CD4-positive, alpha-beta T cell (primary cell): ENCODE data around the gene NUDT3. TPM values are rescaled to one million over a fixed set of nuclear protein-coding genes. Genes with fewer than 3 reads are reported as not detected.

ENCODE experiments used
- ATAC-seq: fragments of 200-7000 bp; cut with Tn5 transposase; one replicate; pipeline ENCODE4 v1.10.0; 2022; ENCODE audit warnings: mild to moderate bottlenecking; ENCODE audit not compliant: poor library complexity
- CTCF ChIA-PET: fragments of 350-600 bp; sonication (Branson Sonifier 250); formaldehyde crosslinking; loops from one replicate; lab custom pipeline; 2021; ENCODE audit warnings: antibody characterized with exemption, inconsistent platforms; lab: Charles Lee
- POLR2A ChIA-PET: fragments of 350-600 bp; sonication (Branson Sonifier 250); formaldehyde crosslinking; loops from one replicate; lab custom pipeline; 2021; ENCODE audit warnings: antibody characterized with exemption, inconsistent platforms; lab: Charles Lee
- DNase-seq, 14 experiments: peaks; one replicate each; pipeline ENCODE4 v3.0.0-alpha.2; 2013 to 2020; ENCODE audit warnings: mixed read lengths in 2 of 14
- H3K27ac ChIP-seq, 2 donors: one replicate each; pipeline versions ENCODE4 v1.5.1 to v1.7.0; 2013; ENCODE audit warnings: low read length in 2 of 2, low read depth in 1 of 2, mild to moderate bottlenecking in 1 of 2
- H3K27me3 ChIP-seq, 2 experiments: 1 replicate in 1 of 2; 2 replicates in 1 of 2; pipeline versions ENCODE4 v1.6.1 to v1.7.0; 2013; ENCODE audit warnings: low read length in 2 of 2, control low read depth in 1 of 2, mild to moderate bottlenecking in 1 of 2, moderate library complexity in 1 of 2; ENCODE audit not compliant: insufficient read depth in 2 of 2, control insufficient read depth in 1 of 2
- H3K36me3 ChIP-seq: one replicate; pipeline ENCODE4 v1.6.1; 2013; ENCODE audit warnings: low read length, control low read depth; ENCODE audit not compliant: insufficient read depth
- H3K4me1 ChIP-seq: one replicate; pipeline ENCODE4 v1.6.1; 2013; ENCODE audit warnings: low read length, control low read depth; ENCODE audit not compliant: insufficient read depth
- H3K4me3 ChIP-seq: one replicate; pipeline ENCODE4 v1.5.1; 2013; ENCODE audit warnings: mild to moderate bottlenecking, low read length, moderate library complexity
- H3K9me3 ChIP-seq, 2 experiments: 1 replicate in 1 of 2; 2 replicates in 1 of 2; pipeline versions ENCODE4 v1.6.1 to v1.7.0; 2013; ENCODE audit warnings: low read length in 2 of 2, mild to moderate bottlenecking in 2 of 2, control low read depth in 1 of 2, moderate library complexity in 1 of 2; ENCODE audit not compliant: control insufficient read depth in 1 of 2, insufficient read depth in 1 of 2
- H3K27ac Mint-ChIP-seq: one replicate; pipeline ENCODE4 v1.8.0; 2020; ENCODE audit warnings: mixed read lengths
- H3K27me3 Mint-ChIP-seq: one replicate; pipeline ENCODE4 v1.8.0; 2021; ENCODE audit warnings: mixed read lengths
- H3K36me3 Mint-ChIP-seq: one replicate; pipeline ENCODE4 v1.8.0; 2021; ENCODE audit warnings: low read depth, mixed read lengths
- H3K4me1 Mint-ChIP-seq: one replicate; pipeline ENCODE4 v1.8.0; 2021; ENCODE audit warnings: low read depth, mixed read lengths
- H3K4me3 Mint-ChIP-seq: one replicate; pipeline ENCODE4 v1.8.0; 2020; ENCODE audit warnings: mild to moderate bottlenecking, mixed read lengths
- H3K9me3 Mint-ChIP-seq: one replicate; pipeline ENCODE4 v1.8.0; 2020; ENCODE audit warnings: mixed read lengths
- intact Hi-C, 2 experiments: fragments of 100-400 bp; cut with DNase I in 1 of 2; cut with micrococcal nuclease in 1 of 2; formaldehyde crosslinking; loops; one replicate each; pipeline versions ENCODE4 v1.15.1 to v1.9.0; 2023 to 2025; cut with DNase I, micrococcal nuclease
- total RNA-seq, 174 experiments: library from RNA in 2 of 174; stranded (reverse) in 2 of 174; gene quantifications; one replicate each; pipeline ENCODE4 v1.2.3 and lab custom pipeline; 2021 to 2026
- TF ChIP-seq, protein P1 (sequence below): fragments of 200-600 bp; IDR thresholded peaks from one replicate; pipeline ENCODE4 v1.8.0; 2022; ENCODE audit warnings: antibody characterized with exemption, mild to moderate bottlenecking

NUDT3 gene
- total RNA-seq, 2 experiments from 2014 or later = 14.8 to 15.0 TPM

DNA sequence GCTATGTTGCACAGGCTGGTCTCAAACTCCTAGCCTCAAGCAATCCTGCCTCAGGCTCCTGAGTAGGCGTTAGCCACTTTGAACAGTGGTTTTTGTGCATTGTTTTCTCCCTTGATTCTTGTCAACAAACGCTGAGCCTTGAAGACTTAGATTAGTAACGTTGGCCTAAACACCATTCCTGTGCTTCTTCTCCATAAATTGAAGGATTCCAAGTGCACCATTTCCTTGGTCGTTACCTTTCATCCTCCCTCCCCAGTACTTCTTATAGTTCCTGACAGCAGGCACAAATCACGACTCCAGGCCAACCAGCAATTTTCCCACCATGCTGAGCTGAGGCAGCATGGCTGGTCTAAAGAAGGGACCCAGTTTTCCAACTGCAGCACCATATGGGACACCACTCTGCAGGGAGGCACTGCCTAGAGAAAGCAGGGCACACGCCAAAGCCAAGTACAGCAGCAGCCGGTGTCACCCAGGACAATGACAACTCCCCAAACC lies 24.5 kb upstream of the NUDT3 start:
- TF ChIP-seq, protein P1, sequence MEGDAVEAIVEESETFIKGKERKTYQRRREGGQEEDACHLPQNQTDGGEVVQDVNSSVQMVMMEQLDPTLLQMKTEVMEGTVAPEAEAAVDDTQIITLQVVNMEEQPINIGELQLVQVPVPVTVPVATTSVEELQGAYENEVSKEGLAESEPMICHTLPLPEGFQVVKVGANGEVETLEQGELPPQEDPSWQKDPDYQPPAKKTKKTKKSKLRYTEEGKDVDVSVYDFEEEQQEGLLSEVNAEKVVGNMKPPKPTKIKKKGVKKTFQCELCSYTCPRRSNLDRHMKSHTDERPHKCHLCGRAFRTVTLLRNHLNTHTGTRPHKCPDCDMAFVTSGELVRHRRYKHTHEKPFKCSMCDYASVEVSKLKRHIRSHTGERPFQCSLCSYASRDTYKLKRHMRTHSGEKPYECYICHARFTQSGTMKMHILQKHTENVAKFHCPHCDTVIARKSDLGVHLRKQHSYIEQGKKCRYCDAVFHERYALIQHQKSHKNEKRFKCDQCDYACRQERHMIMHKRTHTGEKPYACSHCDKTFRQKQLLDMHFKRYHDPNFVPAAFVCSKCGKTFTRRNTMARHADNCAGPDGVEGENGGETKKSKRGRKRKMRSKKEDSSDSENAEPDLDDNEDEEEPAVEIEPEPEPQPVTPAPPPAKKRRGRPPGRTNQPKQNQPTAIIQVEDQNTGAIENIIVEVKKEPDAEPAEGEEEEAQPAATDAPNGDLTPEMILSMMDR = no peak
- Histone ChIP-seq H3K4me1 (peaks cover 6% of the 10 kb centered on the region), H3K4me3 (no peak overlapping the region), H3K27me3 (no peaks in the 10 kb centered on the region), H3K27ac (no peak overlapping the region), H3K9me3 (no peaks in the 10 kb centered on the region), H3K36me3 (peaks cover 53% of the 10 kb centered on the region)
- Mint-ChIP-seq H3K4me3 (no peak overlapping the region), H3K4me1 (peaks cover 29% of the 10 kb centered on the region), H3K27ac (no peak overlapping the region), H3K9me3 (no peaks in the 10 kb centered on the region), H3K36me3 (peaks cover 72% of the 10 kb centered on the region), H3K27me3 (no peaks in the 10 kb centered on the region)
- intact Hi-C loops = no loop called here
- ATAC-seq = no peak
- ChIA-PET CTCF (interaction anchor here (3.9 kb wide), 1 partner anchor 168 kb away, joined by 46 read pairs; the partner anchor contains the start of gene SMIM29), POLR2A (interaction anchor here (1.0 to 3.4 kb wide), 2 partner anchors 9 to 168 kb away, joined by 3 to 14 read pairs; partner anchors contain the start of genes RPS10 and SMIM29)
- no peak for DNase-seq

DNA sequence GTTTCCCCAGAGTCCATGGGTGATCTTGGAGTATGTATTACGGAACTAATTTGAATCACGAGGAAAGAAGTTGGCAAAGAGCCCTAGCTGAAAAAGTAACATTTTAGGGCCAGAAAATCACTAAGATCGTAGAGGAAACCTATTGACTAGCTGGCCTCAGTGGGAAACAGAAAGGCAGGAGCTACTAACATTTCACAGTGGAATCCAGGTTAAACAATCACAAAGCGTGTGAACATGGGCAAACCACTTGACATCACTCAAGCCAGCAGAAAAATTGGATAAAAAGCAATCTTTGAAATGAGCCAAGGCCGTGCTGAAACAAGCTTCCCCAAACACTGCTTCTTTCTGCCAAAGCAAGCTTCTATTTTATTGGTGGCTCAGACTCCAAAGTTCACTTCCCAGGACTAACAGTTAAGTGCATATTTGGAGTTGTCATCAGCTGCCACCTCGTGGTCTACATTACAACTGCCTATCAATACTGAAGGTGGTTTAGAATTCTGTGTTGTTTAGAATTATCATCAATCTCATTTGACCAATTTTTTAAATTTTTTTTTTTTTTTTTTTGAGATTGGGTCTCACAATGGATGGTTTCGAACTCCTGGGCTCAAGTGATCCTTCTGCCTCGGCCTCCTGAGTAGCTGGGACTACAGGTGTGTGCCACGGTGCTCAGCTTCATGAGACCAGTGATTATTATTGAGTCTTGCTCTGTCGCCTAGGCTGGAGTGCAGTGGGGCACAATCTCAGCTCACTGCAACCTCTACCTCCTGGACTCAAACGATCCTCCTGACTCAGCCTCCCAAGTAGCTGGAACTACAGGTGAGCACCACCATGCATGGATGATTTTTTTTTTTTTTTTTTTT lies 22.8 kb upstream of the NUDT3 start:
- H3K36me3 Mint-ChIP-seq = peaks cover 60% of the 10 kb centered on the region
- Histone ChIP-seq H3K4me3 (no peak overlapping the region), H3K36me3 (peaks cover 39% of the 10 kb centered on the region), H3K9me3 (no peaks in the 10 kb centered on the region), H3K27ac (no peak overlapping the region), H3K27me3 (no peaks in the 10 kb centered on the region), H3K4me1 (no peaks in the 10 kb centered on the region)
- CTCF ChIA-PET = interaction anchor here (0.6 to 3.9 kb wide), 18 partner anchors 10 to 252 kb away, joined by 3 to 55 read pairs (median 4); partner anchors contain the start of genes HMGA1, NUDT3, RPS10 and SMIM29
- intact Hi-C loops = loop anchor here (1.0 to 2.0 kb wide), 4 partner anchors 166 to 252 kb away; partner anchors contain the start of gene SMIM29 (in 2 of the 2)
- no peaks in the 10 kb centered on the region for H3K27me3 Mint-ChIP-seq
- no peaks in the 10 kb centered on the region for H3K9me3 Mint-ChIP-seq
- TF ChIP-seq, protein P1 = peak; percentile 64
- DNase-seq = peak in 10 of 14 experiments; percentile 9 to 76 (median 38)
- POLR2A ChIA-PET = interaction anchor here (0.6 to 3.4 kb wide), 7 partner anchors 10 to 624 kb away, joined by 3 to 26 read pairs (median 9); partner anchors contain the start of genes HMGA1, NUDT3, RPS10 and SMIM29
- H3K4me3 Mint-ChIP-seq = no peak overlapping the region
- ATAC-seq = peak; percentile 85
- peaks cover 22% of the 10 kb centered on the region for H3K4me1 Mint-ChIP-seq
- peak overlapping the region; percentile 38 for H3K27ac Mint-ChIP-seq

DNA sequence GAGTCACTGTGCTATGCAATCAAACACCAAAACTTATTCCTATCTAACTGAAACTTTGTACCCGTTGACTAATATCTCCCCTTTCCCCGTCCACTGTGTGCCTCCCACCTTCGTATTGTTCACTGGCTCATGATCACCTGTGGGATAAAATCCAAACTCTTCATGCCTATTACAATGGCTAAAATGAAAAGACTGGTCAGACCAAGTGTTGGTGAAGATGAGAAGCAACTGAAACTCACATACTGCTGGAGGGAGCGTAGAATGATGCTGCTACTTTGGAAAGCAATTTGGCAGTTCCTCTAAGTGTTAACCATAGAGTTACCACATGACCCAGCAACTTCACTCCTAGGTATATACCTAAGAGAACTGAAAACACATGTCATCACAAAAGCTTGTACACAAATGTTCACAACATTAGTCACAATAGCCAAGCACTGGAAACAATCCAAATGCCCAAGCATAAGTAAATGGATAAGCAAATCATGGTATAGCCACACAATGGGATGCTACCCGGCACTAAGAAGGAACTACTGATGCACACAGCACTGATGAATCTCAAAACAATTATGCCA lies 20.3 kb upstream of the NUDT3 start:
- DNase-seq (no peak), ATAC-seq (no peak)
- Mint-ChIP-seq H3K4me3 (no peak overlapping the region), H3K27ac (no peak overlapping the region), H3K9me3 (no peaks in the 10 kb centered on the region), H3K36me3 (peaks cover 36% of the 10 kb centered on the region), H3K4me1 (peaks cover 14% of the 10 kb centered on the region), H3K27me3 (no peaks in the 10 kb centered on the region)
- POLR2A ChIA-PET = no interaction called here
- no peaks in the 10 kb centered on the region for H3K9me3 ChIP-seq
- H3K4me3 ChIP-seq = no peak overlapping the region
- TF ChIP-seq, protein P1 = no peak
- H3K27ac ChIP-seq = no peak overlapping the region
- H3K36me3 ChIP-seq = peaks cover 14% of the 10 kb centered on the region
- CTCF ChIA-PET = no interaction called here
- H3K4me1 ChIP-seq = no peaks in the 10 kb centered on the region
- H3K27me3 ChIP-seq = no peaks in the 10 kb centered on the region
- intact Hi-C loops = no loop called here
